HG03354 (cell line): ENCODE data around the gene CLEC4F.

Experiments used
- ATAC-seq: cut with Tn5 transposase; IDR thresholded peaks from one replicate; pipeline ENCODE4 v1.9.1; 2021; ENCODE audit warnings: mild to moderate bottlenecking; ENCODE audit not compliant: unreplicated experiment, poor library complexity, severe bottlenecking

Gene CLEC4F

GRCh38 chr2:70820499-70820898 is at the start of gene CLEC4F:
Gene CLEC4F, minus strand, starts transcription at chr2:70820599. Its CDS starts 76 bp downstream, at chr2:70820523.
- ATAC-seq: no peak

GRCh38 chr2:70868970-70869369 is 48.6 kb upstream of the CLEC4F start:
- ATAC-seq: no peak

GRCh38 chr2:70861777-70862625 is 41.6 kb upstream of the CLEC4F start:
- ATAC-seq: peak; percentile 60

- ATAC-seq: no peak
Measured at GRCh38 chr2:70855667-70856066, 35.3 kb upstream of the CLEC4F start.

GRCh38 chr2:70854411-70854810 is 34.0 kb upstream of the CLEC4F start:
- ATAC-seq: no peak

- no peak for ATAC-seq
Measured at GRCh38 chr2:70852824-70853223, 32.4 kb upstream of the CLEC4F start.

GRCh38 chr2:70851704-70852103 is 31.3 kb upstream of the CLEC4F start:
- no peak for ATAC-seq

- no peak for ATAC-seq
Measured at GRCh38 chr2:70850925-70851324, 30.5 kb upstream of the CLEC4F start.

GRCh38 chr2:70842401-70842800 is 22.0 kb upstream of the CLEC4F start:
- no peak for ATAC-seq

GRCh38 chr2:70837980-70838925 is 17.9 kb upstream of the CLEC4F start:
- ATAC-seq: no peak

- ATAC-seq: no peak
Measured at GRCh38 chr2:70835643-70836042, 15.2 kb upstream of the CLEC4F start, which contains the start of gene CD207. Gene CD207, minus strand, starts transcription at chr2:70835816. Its CDS starts 40 bp downstream, at chr2:70835776.

- no peak for ATAC-seq
Measured at GRCh38 chr2:70834881-70835280, 14.5 kb upstream of the CLEC4F start.

GRCh38 chr2:70834106-70834505 is 13.7 kb upstream of the CLEC4F start:
- ATAC-seq: no peak

GRCh38 chr2:70833246-70833645 is 12.8 kb upstream of the CLEC4F start:
- ATAC-seq: no peak

- ATAC-seq: no peak
Measured at GRCh38 chr2:70832386-70832785, 12.0 kb upstream of the CLEC4F start.

GRCh38 chr2:70831861-70832260 is 11.5 kb upstream of the CLEC4F start:
- ATAC-seq: no peak

- no peak for ATAC-seq
Measured at GRCh38 chr2:70830366-70830765, 10.0 kb upstream of the CLEC4F start.

- ATAC-seq: no peak
Measured at GRCh38 chr2:70829916-70830315, 9.5 kb upstream of the CLEC4F start.

GRCh38 chr2:70828914-70829824 is 8.8 kb upstream of the CLEC4F start:
- ATAC-seq: no peak
